ENCODE measurements around the gene MSH3. TPM values are rescaled to one million over a fixed set of nuclear protein-coding genes. Genes with fewer than 3 reads are reported as not detected.
"Not testable (repeated sequence)": the region's sequence is repeated elsewhere in the genome, so short reads cannot be mapped to it uniquely, and the experiment has no call there.

MSH3 gene
- polyA plus RNA-seq, 1 of the 3 experiments (the other 2 are of a cell fraction), result 3.5 TPM

DNA sequence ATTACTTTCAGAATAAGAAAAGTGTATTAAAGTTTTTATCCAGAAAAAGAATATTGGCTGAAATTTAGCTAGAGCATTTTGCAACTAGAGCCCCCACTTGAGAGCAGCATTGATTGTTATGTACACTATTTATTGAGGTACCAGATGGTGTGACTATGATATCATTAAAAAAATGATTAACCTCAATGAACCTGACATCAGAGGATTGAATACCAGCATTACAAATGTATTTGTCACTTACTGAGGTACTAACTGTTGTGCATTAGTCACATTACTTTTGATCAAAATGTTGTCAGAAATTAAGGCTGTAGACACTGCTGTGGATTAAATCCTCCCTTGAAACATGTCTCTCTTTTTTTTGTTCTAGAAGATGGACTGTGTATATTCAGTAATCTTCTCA is 128.2 kb downstream of the MSH3 start (continued):
- TF ChIP-seq MAX (IDR thresholded peaks at IDR 0.05; ENCODE audit: low read depth) (no peak), RCOR1 (IDR thresholded peaks at IDR 0.05; ENCODE audit: low read length) (no peak), NRF1 (IDR thresholded peaks at IDR 0.05; ENCODE audit: low read depth, low read length) (no peak), YY1 (IDR thresholded peaks at IDR 0.05; ENCODE audit: low read depth) (no peak)

GRCh38 chr5:80783751-80784150 is 129.3 kb downstream of the MSH3 start:
- H3K9me3 ChIP-seq; H3K9ac ChIP-seq; H4K20me1 ChIP-seq (ENCODE audit: insufficient read depth); H3K4me3 ChIP-seq (ENCODE audit: low read depth in 2 of 2, low read length in 1 of 2); H3K27me3 ChIP-seq (ENCODE audit: insufficient read depth); H3K4me2 ChIP-seq; H3K27ac ChIP-seq (ENCODE audit: low read depth in 2 of 2, low read length in 1 of 2); H2AFZ ChIP-seq (ENCODE audit: low read depth); DNase-seq; H3K9me2 ChIP-seq; H3K79me2 ChIP-seq (ENCODE audit: insufficient read depth); POLR2A ChIA-PET: not testable (repeated sequence)
- Histone ChIP-seq H3K4me1 (ENCODE audit: control insufficient read depth in 1 of 2, insufficient read depth in 2 of 2, low read depth in 1 of 2, low read length in 1 of 2) (peaks cover 0 to 13% of the 10 kb centered on the region in 2 experiments; a peak in 1 of 4 replicates), H3K36me3 (replicated peaks in 1 of 2; ENCODE audit: control insufficient read depth in 1 of 2, insufficient read depth in 2 of 2, low read length in 1 of 2) (peaks cover 8 to 17% of the 10 kb centered on the region in 2 experiments), H3F3A (replicated peaks; ENCODE audit: insufficient read depth) (peaks cover 10% of the 10 kb centered on the region)
- WGBS (ENCODE audit: low lambda C conversion rate), result 91% methylated on average over 8 of the region's 8 CpGs
- CTCF ChIA-PET, result interaction anchor here (0.6 kb wide), 1 partner anchor 28 kb away, joined by 3 read pairs; no protein-coding TSS in a partner anchor

DNA sequence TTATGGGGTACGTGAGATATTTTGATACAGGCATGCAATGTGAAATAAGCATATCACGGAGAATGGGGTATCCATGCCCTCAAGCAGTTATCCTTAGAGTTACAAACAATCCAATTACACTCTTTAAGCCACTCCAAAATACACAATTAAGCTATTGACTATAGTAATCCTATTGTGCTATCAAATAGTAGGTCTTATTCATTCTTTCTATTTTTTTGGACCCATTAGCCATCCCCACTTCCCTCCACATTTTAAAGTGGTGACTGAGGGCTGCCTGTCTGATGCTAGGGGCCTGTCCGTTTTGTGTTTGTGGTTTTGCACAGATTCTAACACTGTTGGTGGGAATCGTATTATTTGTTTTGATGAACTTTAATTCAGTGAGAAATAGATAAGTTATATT is 130.0 kb downstream of the MSH3 start:
- no peaks in the 10 kb centered on the region for H3K79me2 ChIP-seq (ENCODE audit: insufficient read depth)
- H3K27me3 ChIP-seq (ENCODE audit: insufficient read depth), result no peaks in the 10 kb centered on the region
- CTCF ChIA-PET, result interaction anchor here (0.6 kb wide), 1 partner anchor 28 kb away, joined by 3 read pairs; no protein-coding TSS in a partner anchor
- no peak overlapping the region for H3K4me3 ChIP-seq (ENCODE audit: low read depth in 2 of 2, low read length in 1 of 2)
- peaks cover 0 to 13% of the 10 kb centered on the region in 2 experiments; a peak in 1 of 4 replicates for H3K4me1 ChIP-seq (ENCODE audit: control insufficient read depth in 1 of 2, insufficient read depth in 2 of 2, low read depth in 1 of 2, low read length in 1 of 2)
- no peak overlapping the region for H3K9ac ChIP-seq
- H2AFZ ChIP-seq (ENCODE audit: low read depth), result no peak overlapping the region
- POLR2A ChIA-PET, result no interaction called here
- peaks cover 10% of the 10 kb centered on the region for H3F3A ChIP-seq (replicated peaks; ENCODE audit: insufficient read depth)
- TF ChIP-seq TEAD4 (IDR thresholded peaks at IDR 0.05; ENCODE audit: borderline replicate concordance, insufficient read depth), result no peak
- TF ChIP-seq TAF1 (IDR thresholded peaks at IDR 0.05; ENCODE audit: borderline replicate concordance, low read depth, low read length), result no peak
- TF ChIP-seq RFX5 (IDR thresholded peaks at IDR 0.05; ENCODE audit: low read length), result no peak
- no peak for TF ChIP-seq USF1 (IDR thresholded peaks at IDR 0.05; ENCODE audit: borderline replicate concordance, low read depth)
- no peak for TF ChIP-seq CHD2 (IDR thresholded peaks at IDR 0.05; ENCODE audit: low read length, partially characterized antibody)
- no peak for TF ChIP-seq RCOR1 (IDR thresholded peaks at IDR 0.05; ENCODE audit: low read length)
- TF ChIP-seq FOXJ3 (CRISPR knock-in tag; IDR thresholded peaks at IDR 0.05), result no peak
- TF ChIP-seq ZBTB33 (IDR thresholded peaks at IDR 0.05; ENCODE audit: borderline replicate concordance, low read depth), result no peak
- TF ChIP-seq MEF2A (IDR thresholded peaks at IDR 0.05; ENCODE audit: borderline replicate concordance, low read depth), result no peak
- no peak for TF ChIP-seq REST (IDR thresholded peaks at IDR 0.05; ENCODE audit: low read depth, low read length)
- TF ChIP-seq, protein P1, sequence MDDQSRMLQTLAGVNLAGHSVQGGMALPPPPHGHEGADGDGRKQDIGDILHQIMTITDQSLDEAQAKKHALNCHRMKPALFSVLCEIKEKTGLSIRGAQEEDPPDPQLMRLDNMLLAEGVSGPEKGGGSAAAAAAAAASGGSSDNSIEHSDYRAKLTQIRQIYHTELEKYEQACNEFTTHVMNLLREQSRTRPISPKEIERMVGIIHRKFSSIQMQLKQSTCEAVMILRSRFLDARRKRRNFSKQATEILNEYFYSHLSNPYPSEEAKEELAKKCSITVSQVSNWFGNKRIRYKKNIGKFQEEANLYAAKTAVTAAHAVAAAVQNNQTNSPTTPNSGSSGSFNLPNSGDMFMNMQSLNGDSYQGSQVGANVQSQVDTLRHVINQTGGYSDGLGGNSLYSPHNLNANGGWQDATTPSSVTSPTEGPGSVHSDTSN (IDR thresholded peaks at IDR 0.05), result no peak
- no peaks in the 10 kb centered on the region for H4K20me1 ChIP-seq (ENCODE audit: insufficient read depth)
- DNase-seq, result no peak
- H3K9me3 ChIP-seq, result no peaks in the 10 kb centered on the region
- H3K9me2 ChIP-seq, result no peaks in the 10 kb centered on the region
- 96% methylated on average over 4 of the region's 4 CpGs for WGBS (ENCODE audit: low lambda C conversion rate)
- H3K36me3 ChIP-seq (replicated peaks in 1 of 2; ENCODE audit: control insufficient read depth in 1 of 2, insufficient read depth in 2 of 2, low read length in 1 of 2), result peaks cover 8 to 17% of the 10 kb centered on the region in 2 experiments
- H3K4me2 ChIP-seq, result no peak overlapping the region
- no peak overlapping the region for H3K27ac ChIP-seq (ENCODE audit: low read depth in 2 of 2, low read length in 1 of 2)
